Activated naive CD4-positive, alpha-beta T cell (primary cell): Measurements from ENCODE around the gene FAM184A.

ENCODE experiments used
- DNase-seq, 4 experiments: peaks; one replicate each; lab custom pipeline; 2025; lab: John Stamatoyannopoulos, UW

FAM184A gene

DNA sequence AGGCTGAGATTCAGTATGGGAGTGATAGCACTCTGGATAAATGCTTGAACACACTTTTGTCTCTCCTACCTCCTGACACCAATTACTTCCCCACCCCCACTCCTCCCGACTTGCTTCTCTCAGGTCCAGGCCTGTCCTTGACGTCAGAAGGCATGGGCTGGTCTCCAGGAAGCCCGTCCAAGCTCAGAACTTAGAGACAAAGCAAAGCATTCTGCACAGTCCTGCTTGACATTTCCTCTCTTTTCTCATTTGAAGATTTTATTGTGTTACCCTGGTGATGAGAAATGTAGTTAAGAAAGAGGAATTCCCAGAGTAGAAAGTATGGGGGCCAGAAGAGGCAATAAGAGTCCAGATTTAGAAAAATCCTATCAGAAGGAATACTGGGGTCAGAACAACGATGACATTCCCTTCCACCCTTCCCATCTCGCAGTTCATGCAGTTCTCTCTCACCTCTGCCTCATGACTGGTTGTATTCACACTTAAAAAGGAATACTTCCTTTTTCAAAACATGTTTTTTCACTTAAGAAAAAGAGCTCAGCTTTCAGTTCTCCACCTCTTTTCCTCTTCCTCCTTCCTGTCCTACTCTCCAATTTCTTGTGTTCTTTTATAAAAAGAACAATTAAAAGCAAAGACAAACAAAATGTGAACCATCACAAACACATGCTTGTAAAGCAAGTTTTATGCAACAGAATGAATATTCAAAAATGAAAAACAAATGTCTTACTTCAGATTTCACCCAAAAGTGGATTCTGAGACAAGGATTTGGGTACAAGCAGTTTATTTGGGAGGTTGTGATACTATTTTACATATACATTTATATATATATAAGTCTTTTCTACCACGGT, 18.5 kb upstream of the FAM184A start:
- no peak for DNase-seq

GRCh38 chr6:119090256-119090655, 11.8 kb upstream of the FAM184A start:
- DNase-seq = no peak

GRCh38 chr6:119084784-119085183, 6.3 kb upstream of the FAM184A start:
- DNase-seq = no peak

DNA sequence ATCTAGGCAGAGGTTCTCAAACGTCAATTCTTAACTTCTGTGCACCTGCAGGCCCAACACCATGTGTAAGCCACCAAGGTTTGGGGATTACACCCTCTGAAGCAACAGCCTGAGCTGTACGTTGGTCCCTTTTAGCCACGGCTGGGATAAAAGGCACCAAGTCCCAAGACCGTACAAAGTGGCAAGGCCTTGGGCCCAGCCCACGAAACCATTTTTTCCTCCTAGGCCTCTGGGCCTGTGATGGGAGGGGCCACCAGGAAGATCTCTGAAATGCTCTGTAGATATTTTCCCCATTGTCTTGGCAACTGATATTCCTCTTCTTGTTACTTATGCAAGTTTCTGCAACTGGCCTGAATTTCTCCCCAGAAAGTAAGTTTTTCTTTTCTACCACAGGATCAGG, 4.5 kb upstream of the FAM184A start:
- no peak for DNase-seq

DNA sequence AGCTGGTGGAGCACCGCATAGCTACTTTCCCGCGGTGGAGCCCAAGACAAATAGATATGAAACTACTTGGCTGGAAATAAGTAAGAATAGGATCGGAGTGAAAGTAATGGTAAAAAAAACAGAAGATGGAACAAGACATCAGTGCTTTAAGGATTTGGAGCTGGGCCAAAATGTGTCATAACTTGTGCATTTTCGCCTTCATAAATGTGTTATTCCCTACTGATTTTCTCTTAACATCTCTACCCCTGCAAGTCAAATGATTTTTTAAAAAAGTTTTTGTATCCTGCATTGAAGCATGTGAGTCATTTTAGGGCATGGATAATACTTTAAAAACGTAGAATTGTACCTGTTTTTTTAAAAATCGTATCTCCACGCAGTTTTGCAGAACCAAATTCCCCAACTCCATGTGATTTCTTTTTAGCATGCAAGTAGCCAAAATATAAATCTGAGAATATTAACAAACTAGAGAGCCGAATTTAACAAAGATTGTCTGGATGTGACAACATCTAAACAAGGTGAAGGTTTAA, 882 bp upstream of the FAM184A start:
- no peak for DNase-seq

DNA sequence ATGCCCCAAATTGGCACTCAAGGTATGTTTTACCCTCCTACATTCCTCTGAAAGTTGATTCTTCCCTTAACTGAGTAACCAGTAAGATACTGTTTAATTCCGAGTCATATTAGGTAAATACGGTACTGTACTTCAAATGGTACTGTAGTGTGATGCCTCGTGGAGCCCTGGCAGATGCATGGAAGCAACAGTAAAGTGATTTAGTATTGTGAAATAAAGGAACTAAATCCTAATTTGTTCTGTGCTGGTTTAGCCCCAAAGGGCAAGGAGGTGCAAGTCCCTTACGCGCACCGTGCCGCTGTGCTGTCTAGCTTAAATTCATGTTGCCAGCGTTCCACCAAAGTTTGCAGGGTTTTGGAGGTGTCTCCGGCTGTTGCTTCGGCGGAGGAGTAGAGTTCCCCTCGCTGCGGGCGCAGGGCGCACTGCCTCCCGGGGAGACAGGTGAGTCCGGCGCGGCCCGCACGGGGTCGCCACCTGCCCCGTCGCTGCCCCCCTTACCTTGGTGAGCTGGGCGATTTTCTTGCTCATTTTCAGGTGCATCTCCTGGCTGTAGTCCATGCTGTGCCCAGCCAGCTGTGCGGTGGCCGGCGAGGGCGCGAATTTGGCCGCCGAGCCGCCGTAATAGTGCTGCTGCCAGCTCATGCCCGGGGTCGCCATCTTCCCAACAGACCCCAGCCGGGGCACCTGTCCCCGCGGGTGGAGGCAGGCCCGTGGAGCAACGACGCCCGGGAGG, 655 bp downstream of the FAM184A start:
- peak; percentile 9 to 53 (median 25) for DNase-seq

DNA sequence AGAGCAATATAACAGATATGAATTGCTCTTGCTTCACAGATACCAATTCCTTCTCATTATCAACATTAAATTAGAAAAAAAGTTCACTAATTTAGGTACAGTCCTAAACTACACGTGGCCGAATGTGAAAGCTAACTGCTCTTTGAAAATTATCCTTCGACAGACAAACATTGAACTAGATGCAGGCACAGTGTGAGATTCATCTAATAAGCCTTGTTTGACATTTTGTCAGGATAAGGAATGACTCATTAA, 1.1 kb downstream of the FAM184A start:
- no peak for DNase-seq

- no peak for DNase-seq
Observed at GRCh38 chr6:119076576-119077390, 1.7 kb downstream of the FAM184A start.

DNA sequence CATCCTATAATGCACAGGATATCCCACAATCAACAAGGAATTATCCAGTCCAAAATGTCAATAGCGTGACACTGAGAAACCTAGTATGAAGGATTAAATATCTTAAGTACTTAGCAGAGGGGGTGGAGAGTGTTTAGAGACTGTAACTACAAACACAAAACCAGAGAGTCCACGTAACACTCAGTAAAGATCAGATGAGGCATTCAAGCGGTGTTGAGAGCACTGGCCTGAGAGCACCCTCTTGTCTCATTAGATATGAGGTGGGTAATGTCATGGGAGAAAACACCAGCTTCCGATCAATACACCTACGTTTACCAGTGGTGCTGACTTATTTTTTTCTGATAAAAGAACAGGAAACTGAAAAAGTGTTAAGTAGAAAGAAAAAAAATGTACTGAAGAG, 2.3 kb downstream of the FAM184A start:
- DNase-seq = no peak

DNA sequence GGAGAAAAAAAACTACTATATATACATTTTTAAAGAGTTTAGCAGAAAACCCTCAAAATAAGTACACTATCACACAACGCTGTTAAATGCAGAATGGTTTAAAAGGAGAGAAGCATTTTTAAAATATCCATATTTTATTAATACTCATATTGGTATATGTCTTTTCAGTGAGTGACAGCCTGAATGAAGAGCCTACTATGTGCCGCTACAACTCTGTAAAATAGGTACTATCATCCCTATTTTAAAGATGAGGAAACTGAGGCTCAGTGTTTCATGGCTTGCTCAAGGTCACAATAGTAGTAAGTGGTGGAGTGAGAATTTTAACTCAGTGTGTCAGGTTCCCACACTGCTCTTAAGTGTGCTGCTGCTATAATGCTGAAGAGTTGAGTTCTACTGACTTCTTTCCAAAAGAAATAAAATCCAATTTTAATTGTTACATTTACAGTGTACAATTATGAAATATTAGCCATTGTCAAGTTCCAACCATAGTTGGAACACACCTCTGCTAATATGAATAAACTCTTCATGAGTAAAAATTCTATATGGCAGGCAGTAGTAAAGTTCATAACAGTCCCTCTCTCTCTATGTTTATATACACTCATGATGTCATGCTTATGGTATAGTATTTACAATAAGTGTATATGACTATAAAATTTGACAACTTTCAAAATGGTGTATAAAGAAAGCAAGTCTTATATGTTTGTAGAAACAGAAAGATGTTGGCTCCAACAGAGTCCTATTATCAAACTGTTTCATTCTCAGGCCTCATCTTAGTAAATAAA, 3.1 kb downstream of the FAM184A start:
- no peak for DNase-seq

- DNase-seq = no peak
Observed at GRCh38 chr6:119073307-119074051, 5.0 kb downstream of the FAM184A start.

DNA sequence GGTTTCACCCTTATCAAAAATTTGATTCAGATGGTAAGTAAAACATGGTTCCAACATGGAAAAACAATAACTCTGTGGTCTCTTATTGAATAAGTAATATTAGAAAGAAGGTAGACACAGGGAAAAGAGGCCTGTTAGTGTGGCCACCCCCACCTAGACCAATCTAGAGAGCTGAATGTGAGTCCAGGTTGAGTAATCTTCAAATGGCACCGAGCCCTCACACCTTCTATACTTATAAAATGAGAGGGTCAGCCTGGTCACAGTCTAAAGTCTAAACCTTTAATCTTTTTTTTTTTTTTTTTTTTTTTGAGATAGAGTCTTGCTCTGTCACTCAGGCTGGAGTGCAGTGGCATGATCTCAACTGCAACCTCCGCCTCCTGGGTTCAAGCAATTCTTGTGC, 6.9 kb downstream of the FAM184A start:
- no peak for DNase-seq

DNA sequence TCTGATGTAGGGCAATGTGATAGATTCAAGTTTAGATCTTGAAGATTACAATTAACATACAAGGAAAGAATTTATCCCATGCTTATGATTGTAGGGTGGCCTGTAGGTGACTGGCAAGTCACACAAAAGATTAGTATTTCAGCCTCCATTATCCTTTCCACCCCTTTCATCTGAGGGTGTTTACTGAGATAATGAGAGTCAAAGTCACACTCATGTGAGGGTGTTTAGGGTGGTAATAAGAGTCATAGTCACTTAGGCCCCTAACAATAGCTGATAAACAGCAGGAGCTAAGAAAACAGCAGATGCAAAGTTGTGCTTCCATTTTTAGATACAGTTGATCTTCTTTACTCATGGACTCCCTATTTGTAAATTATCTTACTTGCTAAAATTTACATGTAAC, 11.4 kb downstream of the FAM184A start:
- no peak for DNase-seq

DNA sequence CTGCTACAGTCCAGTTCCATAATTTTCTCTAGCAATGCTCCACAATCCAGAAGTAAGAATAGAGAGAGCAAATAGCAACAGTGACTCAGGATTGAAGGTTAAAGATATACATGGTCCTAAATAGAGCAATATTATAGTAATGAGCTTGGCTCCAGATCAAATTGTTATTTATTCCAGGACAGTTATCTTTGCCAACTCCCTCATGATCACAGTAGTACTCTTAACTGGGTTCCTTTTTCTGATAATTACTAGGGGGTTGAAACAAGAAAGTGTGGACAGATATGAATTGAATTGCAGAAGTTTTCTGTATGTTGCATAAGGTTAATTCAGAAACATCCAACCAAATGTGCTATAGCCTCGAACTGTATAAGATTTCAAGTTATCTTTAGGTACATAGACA, 11.9 kb downstream of the FAM184A start:
- DNase-seq = no peak

DNA sequence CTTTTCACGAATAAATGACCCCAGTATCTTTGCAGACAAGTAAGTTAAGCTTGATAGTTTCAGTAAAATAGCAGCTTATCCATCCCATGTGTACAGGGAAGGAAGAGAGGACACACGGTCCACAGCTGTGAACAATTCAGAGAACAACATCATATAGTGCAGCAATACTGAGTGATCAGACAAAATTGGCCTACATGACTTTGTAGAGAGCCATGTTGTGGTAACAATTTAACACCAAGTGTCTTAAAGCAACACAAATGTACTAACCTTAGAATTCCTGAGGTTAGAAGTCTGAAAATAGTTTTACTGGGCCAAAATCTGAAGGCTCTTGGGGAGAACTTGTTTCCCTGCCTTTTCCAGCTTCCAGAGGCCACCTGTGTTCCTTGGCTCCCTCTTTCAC, 12.5 kb downstream of the FAM184A start:
- no peak for DNase-seq

GRCh38 chr6:119065382-119065781, 13.1 kb downstream of the FAM184A start:
- DNase-seq = no peak

DNA sequence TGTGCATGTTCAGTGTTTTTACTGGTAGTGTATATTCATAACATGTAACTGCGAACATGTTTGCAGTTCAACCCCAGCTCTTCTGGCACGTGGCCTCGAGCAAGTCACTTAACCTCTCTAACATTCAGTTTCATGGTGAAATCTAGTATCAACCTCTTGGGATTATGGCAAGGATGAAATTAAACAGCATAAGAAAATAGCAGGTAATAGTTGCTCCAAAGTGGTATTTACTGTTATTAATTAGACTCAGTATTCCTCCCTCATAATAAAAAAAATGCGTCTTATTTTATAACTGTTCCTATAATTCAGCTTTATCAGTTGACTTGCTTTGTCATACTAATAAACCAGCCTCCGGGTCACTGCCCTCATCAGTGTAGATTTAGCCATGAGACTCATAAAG, 15.0 kb downstream of the FAM184A start:
- no peak for DNase-seq

DNA sequence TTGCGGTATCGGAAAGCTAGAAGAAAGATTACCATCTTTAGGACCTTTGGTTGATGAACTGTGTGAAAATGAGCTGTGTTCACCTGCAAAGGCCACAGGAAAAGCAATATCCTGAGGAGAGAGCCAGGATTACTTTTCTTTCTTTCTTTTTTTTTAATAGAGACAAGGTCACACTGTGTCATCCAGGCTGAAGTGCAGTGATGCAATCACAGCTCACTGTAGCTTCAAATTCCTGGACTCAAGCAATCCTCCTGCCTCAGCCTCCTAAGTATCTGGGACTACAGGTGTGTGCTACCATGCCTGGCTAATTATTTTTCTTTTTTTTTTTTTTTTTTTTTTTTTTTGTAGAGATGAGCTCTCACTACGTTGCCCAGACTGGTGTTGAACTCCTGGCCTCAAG, 17.2 kb downstream of the FAM184A start:
- DNase-seq = no peak

GRCh38 chr6:119060255-119060907, 18.1 kb downstream of the FAM184A start:
- DNase-seq = no peak

DNA sequence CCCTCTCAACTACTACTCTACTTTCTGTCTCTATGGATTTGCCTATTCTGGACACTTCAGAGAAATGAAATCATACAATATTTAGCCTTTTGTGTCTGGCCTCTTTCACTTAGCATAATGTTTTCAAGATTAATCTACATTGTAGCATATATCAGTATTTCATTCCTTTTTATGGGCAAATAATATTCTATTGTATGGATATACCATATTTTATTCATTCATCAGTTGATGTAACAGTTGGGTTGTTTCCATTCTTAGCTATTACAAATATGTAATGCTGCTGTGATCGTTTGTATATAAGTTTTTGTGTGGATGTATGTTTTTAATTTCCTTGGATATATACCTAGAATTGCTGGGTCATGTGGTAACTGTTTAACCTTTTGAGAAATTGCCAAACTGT, 23.4 kb downstream of the FAM184A start:
- DNase-seq = no peak

- no peak for DNase-seq
Observed at GRCh38 chr6:119052987-119053386, 25.5 kb downstream of the FAM184A start.
